NCI-H2107 treated with DMSO at 0.1 percent for 48 hours (cell line): Measurements from ENCODE around the gene HOXC5.
"Not testable (repeated sequence)": the region's sequence is repeated elsewhere in the genome, so short reads cannot be mapped to it uniquely, and the experiment has no call there.

Experiments
- DNase-seq: peaks from one replicate; lab custom pipeline; 2025; ENCODE audit not compliant: unreplicated experiment; lab: John Stamatoyannopoulos, UW

HOXC5 gene

GRCh38 chr12:54060174-54060974 lies 27.5 kb downstream of the HOXC5 start:
- DNase-seq = no peak

DNA sequence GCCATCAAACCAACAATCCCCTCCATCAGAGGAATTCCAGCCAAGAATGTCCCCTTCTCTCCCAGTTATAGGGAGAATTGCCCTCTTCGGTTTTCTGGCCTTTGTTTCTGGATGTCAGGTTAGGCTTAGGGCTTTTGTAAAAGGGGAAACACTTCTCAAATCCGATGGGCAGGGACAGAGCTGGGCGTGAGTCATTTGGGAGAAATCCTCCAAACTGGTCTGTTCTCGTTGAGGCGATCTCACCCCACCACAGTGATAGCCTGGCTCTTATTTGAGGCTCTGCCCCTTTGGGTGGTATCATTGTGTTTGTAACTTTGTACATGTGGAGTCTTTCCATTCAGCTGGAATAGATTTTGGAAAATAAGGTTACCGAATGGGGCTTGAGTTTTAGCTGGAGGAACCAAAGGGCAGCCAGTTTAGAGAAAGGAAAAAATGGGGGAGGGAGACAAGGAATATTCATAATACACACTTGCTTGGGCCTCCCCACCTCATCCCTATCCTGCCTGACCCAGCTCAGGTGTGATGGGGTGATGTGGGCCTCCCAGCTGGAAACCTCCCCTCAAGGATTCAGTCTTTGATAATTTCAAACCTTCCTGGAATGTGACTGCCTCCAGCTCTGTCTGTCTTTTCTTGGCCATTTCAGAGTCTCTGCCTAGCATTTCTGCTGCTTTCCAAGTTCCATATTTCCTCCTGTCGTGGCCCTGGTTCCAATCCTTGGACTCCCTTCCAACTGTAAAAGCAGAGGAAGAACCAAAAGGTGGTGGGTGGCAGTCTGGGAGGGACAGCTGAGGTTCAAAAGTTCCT lies 28.3 kb downstream of the HOXC5 start:
- DNase-seq = no peak

DNA sequence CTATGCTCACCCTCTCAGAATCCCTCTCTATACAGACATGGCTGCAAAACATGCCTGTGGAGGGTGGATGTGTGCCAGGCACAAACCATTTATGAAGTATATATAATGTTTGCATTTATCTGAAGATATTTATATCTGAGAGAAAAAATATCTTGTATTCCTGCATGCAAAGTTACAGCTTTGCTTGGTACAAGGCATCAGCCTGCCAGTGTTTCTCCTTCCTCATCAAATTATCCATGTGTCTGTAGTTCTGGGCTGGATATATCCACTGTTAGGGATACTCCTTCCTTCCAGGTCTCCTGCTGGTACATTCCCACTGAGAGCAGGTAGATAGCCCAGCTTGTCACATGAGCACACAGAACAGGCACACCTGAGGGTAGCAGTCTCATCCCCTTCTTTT lies 32.8 kb downstream of the HOXC5 start:
- DNase-seq = no peak

GRCh38 chr12:54066408-54066807 lies 33.6 kb downstream of the HOXC5 start:
- no peak for DNase-seq

DNA sequence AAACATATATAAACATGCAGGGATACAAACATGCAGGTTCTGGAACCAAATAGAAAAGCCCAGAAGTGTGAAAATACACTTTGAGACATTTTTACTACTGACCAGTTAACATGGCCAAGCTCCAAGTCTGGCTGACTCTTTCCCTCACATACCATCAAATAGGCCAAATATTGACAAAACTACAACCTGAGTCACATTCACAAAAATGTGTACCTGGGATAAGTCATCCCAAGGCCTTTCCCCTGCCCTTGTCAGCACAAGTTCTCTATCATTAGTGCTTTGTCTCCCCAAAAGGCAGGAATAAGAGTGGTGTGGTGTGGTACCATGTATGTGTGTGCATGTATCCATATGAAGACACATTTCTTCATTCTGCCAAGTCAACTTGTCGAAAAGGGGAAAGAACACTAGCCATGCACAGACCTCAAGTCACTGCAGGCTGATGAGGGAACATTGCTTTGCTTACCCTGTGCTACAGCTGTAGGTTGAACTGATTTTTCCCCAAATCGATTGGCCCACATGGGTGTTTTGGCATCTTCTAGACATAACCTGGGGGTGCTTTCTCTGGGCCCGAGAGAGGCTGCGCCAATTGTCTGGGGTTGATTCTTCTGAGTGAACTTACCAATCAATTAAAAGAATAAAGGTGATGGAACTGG lies 35.7 kb downstream of the HOXC5 start:
- DNase-seq = no peak

DNA sequence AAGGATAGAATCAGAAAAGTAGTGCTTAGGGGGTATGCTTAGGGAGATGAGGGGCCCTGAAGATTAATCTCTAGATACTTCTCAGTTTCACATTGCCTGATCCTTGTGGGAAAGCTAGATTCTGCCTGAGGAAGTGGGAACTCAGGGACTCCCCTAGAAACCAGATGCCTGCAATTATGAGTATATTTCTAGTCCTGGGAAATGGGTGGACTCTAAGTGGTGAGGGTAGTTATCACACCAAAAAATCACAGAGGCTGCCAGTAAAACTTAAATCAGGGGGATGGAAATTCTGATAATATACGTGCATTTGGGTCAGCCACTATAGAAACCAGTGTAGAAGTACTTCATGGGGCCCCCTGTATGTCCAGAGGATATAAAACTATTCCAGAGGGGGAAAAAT lies 39.1 kb downstream of the HOXC5 start:
- DNase-seq = no peak

- DNase-seq = no peak
Measured at GRCh38 chr12:54074308-54074707, 41.5 kb downstream of the HOXC5 start.

DNA sequence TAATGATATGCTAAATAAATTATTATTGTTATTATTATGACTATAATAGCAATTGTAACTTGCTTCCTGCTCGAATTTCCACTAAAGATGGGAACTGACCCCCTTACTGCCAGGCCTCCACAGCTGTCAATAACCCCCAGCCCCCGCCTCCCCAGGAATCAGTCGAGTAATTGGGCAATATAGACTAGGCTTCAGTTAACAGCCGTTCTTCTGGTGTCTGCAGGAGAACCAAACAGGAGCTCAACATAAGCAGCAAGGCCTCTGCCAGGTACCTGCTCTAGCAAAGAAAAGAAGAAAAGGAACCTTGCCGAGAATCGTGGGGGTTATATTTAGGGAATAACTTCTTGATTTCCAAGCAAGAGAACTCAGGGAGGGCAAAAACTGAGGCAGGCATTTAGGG lies 42.6 kb downstream of the HOXC5 start:
- DNase-seq = no peak

DNA sequence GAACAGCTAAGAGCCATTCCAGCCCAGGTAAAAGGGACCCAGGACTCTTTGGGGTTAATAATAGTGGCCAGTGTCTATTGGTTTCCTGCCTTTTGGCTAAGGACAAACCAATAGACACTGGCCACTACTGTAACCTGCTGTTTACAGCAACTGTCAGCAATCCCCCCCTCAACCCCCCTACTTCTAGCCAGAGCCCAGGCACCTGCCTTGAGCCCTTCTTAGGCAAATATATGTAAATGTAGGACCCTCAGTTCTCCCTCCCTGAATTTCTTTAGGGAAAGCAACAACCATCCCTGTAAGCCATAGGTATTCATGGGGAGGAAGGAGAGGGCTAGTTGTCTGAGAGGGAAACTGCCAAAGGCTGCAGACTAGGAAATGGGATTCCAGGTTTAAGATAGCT lies 43.1 kb downstream of the HOXC5 start:
- DNase-seq = no peak

DNA sequence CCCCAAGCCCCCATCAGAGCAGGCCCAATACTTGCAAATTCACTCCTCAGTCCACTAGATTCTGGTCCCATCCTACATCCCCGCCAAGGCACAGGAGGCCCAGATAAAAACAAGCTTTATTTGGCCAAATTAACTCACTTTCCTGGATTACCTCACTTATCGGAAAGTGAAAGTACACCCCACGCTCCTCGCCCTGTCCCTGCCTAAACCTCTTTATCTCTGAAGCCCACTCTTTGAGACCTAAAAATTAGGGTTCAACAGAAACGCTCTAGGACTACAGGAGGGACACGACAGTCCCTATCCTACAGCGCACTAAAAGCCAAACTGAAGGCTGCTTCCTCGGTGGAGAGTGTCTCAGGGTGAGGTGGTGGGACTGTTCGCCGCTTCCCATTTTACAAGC lies 45.0 kb downstream of the HOXC5 start:
- DNase-seq = not testable (repeated sequence)

DNA sequence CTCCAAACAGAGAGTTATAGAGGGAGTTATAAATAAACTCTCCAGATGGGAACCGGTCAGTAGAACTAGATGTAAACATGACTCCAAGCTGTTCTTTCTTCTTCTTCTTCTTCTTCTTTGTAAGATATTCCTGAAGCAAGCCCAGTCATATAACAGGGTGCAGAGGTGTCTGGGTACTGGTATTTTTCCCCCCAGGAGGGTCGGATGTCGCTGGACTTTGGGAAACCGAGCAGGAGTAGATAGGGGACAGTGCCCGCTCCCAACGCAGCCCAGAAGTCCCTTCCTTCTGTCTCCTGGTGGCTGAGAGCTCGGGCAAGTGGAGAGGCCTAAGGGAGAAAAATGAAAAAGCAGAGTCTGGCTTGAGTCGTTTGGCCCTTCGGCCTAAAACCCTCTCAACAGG lies 46.3 kb downstream of the HOXC5 start:
- DNase-seq = not testable (repeated sequence)

DNA sequence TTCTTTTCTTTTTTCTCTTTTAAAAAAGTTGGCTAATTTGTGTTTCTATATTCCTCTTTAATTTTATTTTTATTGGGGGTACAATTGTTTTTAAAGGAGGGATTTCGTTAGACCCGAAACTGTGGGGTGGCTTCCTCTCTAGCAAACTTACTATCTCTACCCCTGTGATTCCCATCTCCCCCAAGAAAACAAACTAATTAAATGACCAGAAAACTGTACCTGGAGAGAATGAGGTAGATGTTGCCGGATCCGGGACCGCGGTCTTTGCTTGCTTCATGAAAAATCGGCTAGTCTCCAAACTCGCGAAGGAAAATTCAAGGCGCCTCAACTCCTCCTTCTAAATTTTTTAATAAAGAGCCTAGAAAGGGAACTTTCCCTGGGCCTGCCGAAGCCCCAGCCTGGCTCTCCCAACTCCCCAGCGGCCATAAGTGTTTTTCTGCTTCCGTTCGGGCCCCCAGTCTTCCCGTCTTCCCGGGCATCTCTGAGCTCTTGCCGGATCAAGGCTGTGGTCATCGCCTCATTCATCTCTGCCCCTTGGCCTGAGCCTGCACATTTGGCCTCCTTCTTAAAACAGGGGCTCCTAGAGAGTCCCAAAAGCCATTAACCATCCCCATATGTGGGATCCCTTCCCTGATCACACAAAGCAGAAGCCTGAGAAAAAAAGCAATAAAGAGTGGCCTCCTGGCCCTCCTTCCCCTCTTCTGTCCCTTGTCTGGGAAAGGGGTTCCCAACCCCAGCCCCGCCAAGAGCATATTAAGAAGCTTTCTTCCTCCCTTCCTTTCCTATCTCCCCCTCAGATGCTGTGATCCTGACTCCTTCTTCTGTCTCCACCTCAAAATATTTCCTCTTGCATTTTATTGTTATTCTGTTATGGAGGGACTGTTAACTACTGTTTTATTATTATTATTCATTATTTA lies 47.4 kb downstream of the HOXC5 start:
- not testable (repeated sequence) for DNase-seq

DNA sequence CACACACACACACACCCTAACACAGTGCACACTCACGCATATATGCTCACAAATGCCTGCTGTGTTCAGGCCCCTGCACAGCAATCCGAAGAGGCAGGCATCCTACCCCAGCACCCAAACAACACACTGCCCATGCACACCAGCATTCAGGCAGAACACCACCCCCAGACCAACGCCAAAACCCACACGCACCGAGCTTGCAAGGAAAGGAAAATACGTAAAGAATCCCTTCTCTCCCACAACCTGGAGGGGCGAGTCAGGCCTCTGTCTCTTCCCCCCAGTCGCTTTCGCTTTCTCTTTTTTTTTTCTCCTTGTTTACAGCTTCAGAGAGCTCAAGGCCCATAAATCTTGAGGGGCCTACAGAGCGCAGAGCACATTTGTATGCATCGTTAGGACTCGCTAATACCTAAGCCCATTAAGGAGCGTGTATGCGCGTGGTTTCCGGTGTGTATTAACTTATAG lies 48.2 kb downstream of the HOXC5 start:
- not testable (repeated sequence) for DNase-seq

GRCh38 chr12:54081581-54082396 lies 48.9 kb downstream of the HOXC5 start:
- not testable (repeated sequence) for DNase-seq

- DNase-seq = no peak
Measured at GRCh38 chr12:54082397-54082892, 49.6 kb downstream of the HOXC5 start.
